HL-60 (cell line): ENCODE data around the gene SMYD2.
A peak's percentile ranks its signal among the peaks of the same experiment; 100 is the strongest.

Experiments
- DNase-seq, 2 experiments: peaks; one replicate each; pipeline ENCODE4 v3.0.0-alpha.2; 2010 to 2020; ENCODE audit warnings: low read depth in 1 of 2, low spot score in 1 of 2
- H3K27ac ChIP-seq: fragments of 250-450 bp; sonication (Bioruptor Pico); replicated peaks from 2 replicates; pipeline ENCODE4 v1.5.1; 2020; ENCODE audit warnings: mild to moderate bottlenecking, moderate library complexity
- H3K27me3 ChIP-seq: fragments of 250-450 bp; sonication (Bioruptor Pico); 2 replicates; pipeline ENCODE4 v1.5.1; 2021; ENCODE audit warnings: mild to moderate bottlenecking, moderate library complexity; ENCODE audit not compliant: insufficient read depth, poor library complexity, severe bottlenecking
- H3K4me3 ChIP-seq: replicated peaks from 2 replicates; pipeline ENCODE4 v1.5.1; 2011; ENCODE audit warnings: mild to moderate bottlenecking, control low read depth, low read length; ENCODE audit not compliant: insufficient read depth
- CTCF ChIP-seq: IDR thresholded peaks from one replicate; pipeline ENCODE4 v1.5.1; 2011; ENCODE audit warnings: low read length, control low read depth, inconsistent platforms; ENCODE audit not compliant: insufficient read depth
- GABPA ChIP-seq: IDR thresholded peaks from 2 replicates; pipeline ENCODE4 v1.6.1; 2012; ENCODE audit warnings: low read depth
- POLR2AphosphoS5 ChIP-seq: IDR thresholded peaks from 2 replicates; pipeline ENCODE4 v1.6.1; 2012; ENCODE audit warnings: low read depth
- REST ChIP-seq: IDR thresholded peaks from 2 replicates; pipeline ENCODE4 v1.6.1; 2012; ENCODE audit warnings: low read depth; ENCODE audit not compliant: insufficient replicate concordance
- SPI1 ChIP-seq: IDR thresholded peaks from 2 replicates; pipeline ENCODE4 v1.6.1; 2012; ENCODE audit warnings: low read depth, mild to moderate bottlenecking, borderline replicate concordance

The SMYD2 gene

GRCh38 chr1:214360116-214360515 is 79.2 kb downstream of the SMYD2 start:
- Histone ChIP-seq H3K4me3 (no peak overlapping the region), H3K27me3 (no peaks in the 10 kb centered on the region), H3K27ac (no peak overlapping the region)
- DNase-seq, result no peak
- no peak for TF ChIP-seq SPI1
- no peak for TF ChIP-seq GABPA
- no peak for TF ChIP-seq POLR2AphosphoS5
- no peak for TF ChIP-seq CTCF
- no peak for TF ChIP-seq REST

GRCh38 chr1:214360525-214361164 is 79.7 kb downstream of the SMYD2 start:
- peak in 1 of 2 experiments; percentile 8 for DNase-seq
- Histone ChIP-seq H3K4me3 (no peak overlapping the region), H3K27me3 (no peaks in the 10 kb centered on the region), H3K27ac (no peak overlapping the region)
- TF ChIP-seq REST, result no peak
- TF ChIP-seq CTCF, result no peak
- no peak for TF ChIP-seq POLR2AphosphoS5
- TF ChIP-seq SPI1, result peak; percentile 54; the same call in 1 of the 2 replicates

- DNase-seq, result no peak
- peak overlapping the region; percentile 45 for H3K27ac ChIP-seq
- H3K27me3 ChIP-seq, result no peaks in the 10 kb centered on the region
- no peak for TF ChIP-seq GABPA
- no peak overlapping the region for H3K4me3 ChIP-seq
Observed at GRCh38 chr1:214361636-214362035, 80.7 kb downstream of the SMYD2 start.

GRCh38 chr1:214362188-214362882 is 81.4 kb downstream of the SMYD2 start:
- Histone ChIP-seq H3K4me3 (no peak overlapping the region), H3K27me3 (no peaks in the 10 kb centered on the region), H3K27ac (peak overlapping the region; percentile 45)
- TF ChIP-seq GABPA (no peak), CTCF (no peak), REST (no peak), SPI1 (peak; percentile 98), POLR2AphosphoS5 (no peak)
- DNase-seq, result peak; percentile 67 to 83
